ENCODE data around the gene ZNF322. TPM values are rescaled to one million over a fixed set of nuclear protein-coding genes. Genes with fewer than 3 reads are reported as not detected.

ZNF322 gene
- total and polyA plus RNA-seq, 2 of the 8 experiments (the other 6 are each of a cell fraction or from before 2014, with no cell fraction given), result 5.3 to 35.0 TPM

DNA sequence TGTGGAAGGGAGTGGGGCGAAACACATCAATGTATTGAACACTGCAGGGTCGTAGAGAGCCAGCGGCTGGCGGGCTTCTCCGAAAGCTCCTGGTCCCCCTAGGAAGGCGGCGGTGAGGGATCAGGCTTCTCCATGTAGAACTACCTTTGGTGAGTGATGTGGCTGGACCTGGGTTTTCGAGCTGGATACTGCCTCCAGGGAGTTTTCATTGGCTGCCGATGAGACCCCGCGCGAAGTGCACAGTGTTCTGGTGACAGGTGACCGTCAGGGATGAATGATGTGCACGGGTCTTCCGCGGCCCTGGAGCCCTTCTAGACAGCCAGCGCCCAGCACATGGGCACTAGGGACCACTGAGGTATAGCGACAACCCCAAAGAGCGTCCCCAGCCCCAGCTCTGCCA, 46.3 kb downstream of the ZNF322 start:
- no peak for DNase-seq (ENCODE audit: low read depth in 1 of 2, low spot score in 2 of 2)
- peaks cover 0 to 4% (median 0%) of the 10 kb centered on the region in 4 experiments; a peak in 3 of 7 replicates for H3K4me1 ChIP-seq (replicated peaks in 1 of 4; ENCODE audit: control insufficient read depth in 3 of 4, insufficient read depth in 4 of 4, low read length in 3 of 4)
- no peak overlapping the region for H2AK5ac ChIP-seq (ENCODE audit: low read depth, low read length)
- H3K79me1 ChIP-seq (ENCODE audit: low read depth, low read length), result no peaks in the 10 kb centered on the region
- no peak overlapping the region for H3K9ac ChIP-seq (replicated peaks in 1 of 4; ENCODE audit: extremely low read depth in 1 of 4, low read depth in 3 of 4, low read length in 3 of 4)
- ChIA-PET POLR2A (ENCODE audit: partially characterized antibody) (interaction anchor here (0.5 to 1.7 kb wide), 3 partner anchors 31 to 534 kb away, joined by 3 to 5 read pairs (median 5); a partner anchor contains a TSS), CTCF (ENCODE audit: partially characterized antibody) (interaction anchor here (1.3 to 1.9 kb wide), 2 partner anchors 20 to 38 kb away, joined by 3 to 7 read pairs; no protein-coding TSS in a partner anchor)
- H2BK120ac ChIP-seq (replicated peaks; ENCODE audit: low read depth, low read length), result no peak overlapping the region
- H2BK5ac ChIP-seq (ENCODE audit: low read depth, low read length), result no peak overlapping the region
- no peak overlapping the region for H3K4ac ChIP-seq (replicated peaks; ENCODE audit: insufficient read length, low read depth, low read length)
- H3K4me3 ChIP-seq (ENCODE audit: extremely low read depth in 1 of 4, insufficient read depth in 2 of 4, low read depth in 3 of 4, low read length in 4 of 4), result peak overlapping the region; percentile 73 to 86 (median 80)
- H2BK20ac ChIP-seq (ENCODE audit: low read length), result no peak overlapping the region
- no peak overlapping the region for H2BK12ac ChIP-seq (ENCODE audit: low read depth, low read length)
- no peaks in the 10 kb centered on the region for H4K20me1 ChIP-seq (replicated peaks in 1 of 2; ENCODE audit: control insufficient read depth in 1 of 2, insufficient read depth in 2 of 2, low read length in 2 of 2)
- no peaks in the 10 kb centered on the region for H3K36me3 ChIP-seq (ENCODE audit: control insufficient read depth in 2 of 4, insufficient read depth in 4 of 4, low read length in 3 of 4)
- H3K18ac ChIP-seq (ENCODE audit: extremely low read depth, low read length), result no peak overlapping the region
- H3K23ac ChIP-seq (ENCODE audit: insufficient read length), result no peak overlapping the region
- peak overlapping the region; percentile 91 to 95 for H3K4me2 ChIP-seq (ENCODE audit: insufficient read depth in 1 of 2, low read depth in 2 of 2, low read length in 2 of 2)
- H3K9me3 ChIP-seq (ENCODE audit: insufficient read depth in 2 of 2, low read depth in 1 of 2, low read length in 1 of 2), result no peaks in the 10 kb centered on the region
- no peak overlapping the region for H3K56ac ChIP-seq (replicated peaks; ENCODE audit: insufficient read length, low read depth, low read length)
- H4K5ac ChIP-seq (ENCODE audit: insufficient read length, low read depth, low read length), result no peak overlapping the region
- no peak overlapping the region for H4K8ac ChIP-seq (ENCODE audit: extremely low read depth, insufficient read depth, low read length)
- H2BK15ac ChIP-seq (ENCODE audit: low read length), result no peak overlapping the region
- no peak overlapping the region for H3K14ac ChIP-seq (ENCODE audit: insufficient read length)
- FAIRE-seq, result no peak
- H3K27ac ChIP-seq (ENCODE audit: low read depth, low read length), result no peak overlapping the region
- H3K23me2 ChIP-seq (ENCODE audit: low read depth, low read length), result peaks cover 13% of the 10 kb centered on the region; the same call in 1 of the 2 replicates
- TF ChIP-seq POU5F1 (IDR thresholded peaks at IDR 0.05; ENCODE audit: low read depth, low read length) (no peak), CHD1 (IDR thresholded peaks at IDR 0.05; ENCODE audit: low read depth, low read length) (no peak), CEBPB (IDR thresholded peaks at IDR 0.05; ENCODE audit: low read depth, low read length) (no peak), EGR1 (IDR thresholded peaks at IDR 0.05; ENCODE audit: borderline replicate concordance, low read depth, low read length) (no peak), RXRA (IDR thresholded peaks at IDR 0.05; ENCODE audit: insufficient read depth, low read depth, low read length) (no peak), SAP30 (IDR thresholded peaks at IDR 0.05; ENCODE audit: insufficient read depth, insufficient replicate concordance, low read length) (no peak), GTF2F1 (IDR thresholded peaks at IDR 0.05; ENCODE audit: borderline replicate concordance, low read depth, low read length) (no peak), HDAC6 (IDR thresholded peaks at IDR 0.05; ENCODE audit: low read depth, low read length) (no peak), CBX5 (IDR thresholded peaks at IDR 0.05; ENCODE audit: low read depth, low read length) (no peak), CHD2 (IDR thresholded peaks at IDR 0.05; ENCODE audit: low read length) (no peak), SP4 (IDR thresholded peaks at IDR 0.05; ENCODE audit: low read length) (no peak), FOSL1 (IDR thresholded peaks at IDR 0.05; ENCODE audit: insufficient read depth, low read depth, low read length) (no peak)
- TF ChIP-seq, protein P1, sequence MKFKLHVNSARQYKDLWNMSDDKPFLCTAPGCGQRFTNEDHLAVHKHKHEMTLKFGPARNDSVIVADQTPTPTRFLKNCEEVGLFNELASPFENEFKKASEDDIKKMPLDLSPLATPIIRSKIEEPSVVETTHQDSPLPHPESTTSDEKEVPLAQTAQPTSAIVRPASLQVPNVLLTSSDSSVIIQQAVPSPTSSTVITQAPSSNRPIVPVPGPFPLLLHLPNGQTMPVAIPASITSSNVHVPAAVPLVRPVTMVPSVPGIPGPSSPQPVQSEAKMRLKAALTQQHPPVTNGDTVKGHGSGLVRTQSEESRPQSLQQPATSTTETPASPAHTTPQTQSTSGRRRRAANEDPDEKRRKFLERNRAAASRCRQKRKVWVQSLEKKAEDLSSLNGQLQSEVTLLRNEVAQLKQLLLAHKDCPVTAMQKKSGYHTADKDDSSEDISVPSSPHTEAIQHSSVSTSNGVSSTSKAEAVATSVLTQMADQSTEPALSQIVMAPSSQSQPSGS (IDR thresholded peaks at IDR 0.05; ENCODE audit: low read length), result no peak
- H3K27me3 ChIP-seq (replicated peaks in 1 of 4; ENCODE audit: control insufficient read depth in 3 of 4, extremely low read depth in 1 of 4, insufficient read depth in 3 of 4, low read length in 3 of 4), result peaks cover 34 to 55% (median 41%) of the 10 kb centered on the region in 4 experiments
- no peak overlapping the region for H4K91ac ChIP-seq (replicated peaks; ENCODE audit: insufficient read length, low read length)
- H2AFZ ChIP-seq (ENCODE audit: low read length), result peak overlapping the region; percentile 97; the same call in 1 of the 2 replicates
- WGBS, 2 experiments (ENCODE audit: extremely low coverage in 1 of 2, insufficient coverage in 1 of 2, insufficient read length in 1 of 2, insufficient replicate concordance in 2 of 2, low coverage in 1 of 2, low lambda C conversion rate in 2 of 2, missing lambda C conversion rate in 1 of 2), result 22% methylated on average over 19 of the region's 19 CpGs; no CpG with 5 or more reads in 1 of the 2 experiments
- no peaks in the 10 kb centered on the region for H3K79me2 ChIP-seq (ENCODE audit: control insufficient read depth in 1 of 2, insufficient read depth in 2 of 2, low read length in 2 of 2)

Data from H1 (cell line).